Right hindlimb (tissue), 1 donor: ENCODE data around the gene CARD9.
A peak's percentile ranks its signal among the peaks of the same experiment; 100 is the strongest.

Experiments used
- DNase-seq: peaks from one replicate; pipeline ENCODE4 v3.0.0-alpha.2; 2018

CARD9 gene

DNA sequence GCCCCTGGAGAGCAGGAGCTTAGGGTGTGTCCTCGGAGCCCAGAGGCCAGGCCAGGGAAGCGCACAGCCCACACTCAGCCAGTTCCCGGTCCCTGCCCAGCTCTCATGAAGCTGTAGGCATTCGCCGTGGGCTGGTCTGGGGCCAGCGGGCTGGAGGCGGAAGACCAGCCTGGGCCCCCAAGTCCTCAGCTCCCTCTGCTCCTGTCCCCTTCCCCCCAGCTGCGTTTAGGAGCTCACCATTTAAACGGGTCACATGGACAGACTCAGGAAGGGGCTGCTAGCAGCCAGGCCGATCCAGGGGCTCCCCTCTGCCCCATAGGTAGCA is 27.4 kb downstream of the CARD9 start:
- no peak for DNase-seq

DNA sequence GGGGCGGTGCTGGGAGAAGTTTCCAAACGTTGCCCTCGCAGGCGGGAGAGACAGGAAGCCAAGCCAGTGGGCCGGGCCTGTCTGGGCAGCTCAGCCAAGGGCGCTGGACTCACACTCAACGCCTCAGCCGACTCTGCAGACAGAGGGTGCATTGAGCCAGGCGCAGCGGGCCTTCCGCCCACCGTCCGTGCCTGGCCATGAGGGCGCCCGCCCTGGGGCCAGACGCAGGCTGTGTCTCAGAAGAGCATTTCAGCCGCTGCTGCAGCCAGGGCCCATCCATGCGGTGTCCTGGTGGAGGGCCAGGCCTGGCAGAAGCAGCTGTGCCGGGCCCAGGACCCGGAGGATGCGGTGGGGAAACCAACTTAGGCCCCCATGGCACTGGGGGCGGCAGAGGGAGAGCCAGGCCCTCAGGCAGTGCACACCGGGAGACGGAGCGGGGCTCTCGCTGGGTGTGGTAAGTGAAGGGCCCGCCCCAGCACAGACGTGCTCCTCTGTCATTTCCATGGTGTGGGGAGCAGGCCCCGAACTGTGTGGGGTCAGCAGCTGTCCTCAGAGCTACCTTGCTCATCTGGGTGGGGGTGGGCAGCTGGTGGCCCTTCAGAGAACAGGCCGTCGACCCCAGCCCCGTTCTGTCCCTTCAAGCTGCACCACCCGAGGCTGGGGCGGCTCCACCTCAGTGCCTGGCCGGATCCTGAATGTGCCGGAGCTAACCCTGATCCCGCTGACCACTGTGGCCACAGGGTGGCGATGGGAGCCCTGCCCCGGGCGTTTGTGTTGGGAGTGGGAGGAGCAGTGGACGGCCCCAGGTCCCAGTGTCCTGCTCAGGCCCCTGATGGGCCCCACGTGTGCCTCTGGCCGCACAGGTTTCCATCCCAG is 27.9 kb downstream of the CARD9 start:
- peak; percentile 76 for DNase-seq

- DNase-seq, result no peak
Measured at GRCh38 chr9:136344544-136345280, 28.8 kb downstream of the CARD9 start.

- no peak for DNase-seq
Measured at GRCh38 chr9:136343884-136344269, 29.6 kb downstream of the CARD9 start.

- DNase-seq, result no peak
Measured at GRCh38 chr9:136343121-136343883, 30.2 kb downstream of the CARD9 start.

GRCh38 chr9:136342181-136343120 is 31.0 kb downstream of the CARD9 start:
- DNase-seq, result peak; percentile 83

DNA sequence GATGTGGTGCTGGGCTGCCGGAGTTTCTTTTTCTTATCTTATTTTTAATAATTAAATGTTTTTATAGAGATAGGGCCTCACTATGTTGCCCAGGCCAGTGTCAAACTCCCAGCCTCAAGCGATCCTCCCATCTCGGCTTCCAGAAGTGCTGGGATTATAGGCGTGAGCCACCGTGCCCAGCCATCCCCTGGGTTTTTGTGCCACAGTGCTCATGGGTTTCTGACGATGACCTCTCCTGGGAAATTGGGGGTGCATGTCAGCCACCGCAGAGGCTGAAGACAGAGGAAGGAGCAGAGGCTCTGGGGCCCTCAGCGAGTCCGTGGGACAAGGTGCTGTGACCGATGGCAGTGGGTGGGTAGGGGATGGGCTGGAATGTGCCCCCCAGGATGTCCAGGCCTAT is 31.7 kb downstream of the CARD9 start:
- DNase-seq, result no peak

- no peak for DNase-seq
Measured at GRCh38 chr9:136341042-136341655, 32.3 kb downstream of the CARD9 start.

- DNase-seq, result no peak
Measured at GRCh38 chr9:136340356-136341041, 33.0 kb downstream of the CARD9 start.

- DNase-seq, result no peak
Measured at GRCh38 chr9:136339958-136340310, 33.5 kb downstream of the CARD9 start.

DNA sequence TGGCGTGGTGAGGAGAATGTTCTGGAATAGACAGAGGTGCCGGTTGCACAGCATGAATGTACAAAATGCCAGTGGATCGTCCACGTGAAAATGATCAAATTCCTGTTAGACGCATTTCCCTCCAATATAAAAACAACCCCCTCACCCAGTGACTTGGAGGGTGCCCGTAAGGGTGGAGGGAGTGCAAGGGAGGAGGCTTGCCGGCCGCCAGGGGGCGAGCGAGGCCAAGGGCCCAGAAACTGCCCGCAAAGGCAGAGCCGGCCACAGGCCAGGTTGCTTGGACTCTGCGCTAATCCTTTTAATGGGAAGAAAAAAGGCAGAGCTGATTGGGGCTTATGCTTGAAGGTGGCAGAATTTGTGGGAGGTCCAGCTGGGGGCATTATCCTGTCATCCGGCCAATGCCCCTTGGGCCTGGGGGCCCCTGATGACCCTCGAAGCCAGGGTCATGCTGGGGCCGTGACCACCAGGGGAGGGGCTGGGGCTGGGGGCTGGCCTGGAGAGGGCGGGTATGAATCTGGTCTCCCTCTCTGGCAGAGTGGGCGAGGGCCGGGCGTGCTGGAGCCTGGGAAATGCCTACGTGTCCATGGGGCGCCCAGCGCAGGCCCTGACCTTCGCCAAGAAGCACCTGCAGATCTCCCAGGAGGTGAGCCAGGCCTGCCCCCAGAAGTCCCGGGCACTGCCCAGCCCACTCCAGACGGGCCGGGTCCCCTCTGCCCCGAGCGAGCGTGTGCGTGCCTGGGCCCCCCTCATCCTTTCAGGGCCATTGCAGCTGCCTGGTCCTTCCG is 34.1 kb downstream of the CARD9 start:
- DNase-seq, result no peak

DNA sequence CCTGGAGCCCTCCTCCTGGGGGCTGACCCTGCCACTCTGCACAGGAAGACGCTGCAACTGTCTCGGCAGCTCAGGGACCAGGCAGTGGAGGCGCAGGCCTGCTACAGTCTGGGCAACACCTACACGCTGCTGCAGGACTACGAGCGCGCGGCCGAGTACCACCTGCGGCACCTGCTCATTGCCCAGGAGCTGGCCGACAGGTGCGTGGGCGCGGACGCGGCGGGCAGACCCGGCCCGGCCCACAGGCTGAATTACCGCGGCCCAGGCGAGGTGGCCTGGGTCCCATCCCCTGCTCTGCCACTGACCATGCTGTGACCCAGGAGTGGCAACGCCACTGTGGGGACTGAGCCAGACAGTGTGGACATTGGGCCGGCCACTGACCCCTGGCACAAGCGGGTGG is 35.0 kb downstream of the CARD9 start:
- DNase-seq, result no peak

DNA sequence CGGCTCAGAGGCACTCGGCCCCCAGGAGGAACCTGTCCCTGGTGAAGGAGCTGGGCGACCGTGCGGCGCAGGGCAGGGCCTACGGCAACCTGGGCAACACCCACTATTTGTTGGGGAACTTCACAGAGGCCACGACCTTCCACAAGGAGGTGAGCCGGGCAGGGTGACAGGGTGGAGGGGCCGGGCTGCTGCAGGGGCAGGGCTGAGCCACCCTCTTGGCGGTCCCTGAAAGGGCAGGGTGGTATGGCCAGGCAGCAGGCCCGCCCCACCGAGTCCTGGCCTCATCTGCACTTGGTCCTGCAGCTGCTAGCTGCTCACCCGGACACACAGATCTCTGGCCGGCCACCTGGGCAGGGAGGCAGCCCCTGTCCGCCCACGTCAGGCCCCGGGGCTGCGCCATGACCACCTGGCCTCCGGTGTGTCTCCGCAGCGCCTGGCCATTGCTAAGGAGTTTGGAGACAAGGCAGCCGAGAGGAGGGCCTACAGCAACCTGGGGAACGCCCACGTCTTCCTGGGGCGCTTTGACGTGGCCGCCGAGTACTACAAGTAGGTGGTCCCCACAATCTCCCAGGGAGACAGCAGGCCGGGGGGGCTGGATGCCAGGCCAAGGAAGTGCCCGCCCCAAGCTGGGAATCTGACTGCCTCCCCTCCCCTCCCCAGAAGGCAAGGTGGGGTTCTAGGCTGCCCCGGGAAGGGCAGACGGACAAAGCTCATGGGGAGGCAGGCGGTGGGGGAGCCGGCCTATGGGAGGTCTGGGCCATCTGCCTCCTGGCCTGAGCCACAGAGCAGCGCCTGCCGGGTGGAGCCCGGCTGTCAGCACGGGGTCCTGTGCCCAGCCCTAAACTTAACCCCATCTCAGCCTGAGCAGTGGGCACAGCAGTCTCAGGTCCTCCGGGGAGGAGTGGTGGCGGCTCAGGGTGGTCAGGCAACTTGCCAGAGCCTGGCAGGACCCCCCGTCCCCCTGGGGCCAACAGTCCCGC is 35.8 kb downstream of the CARD9 start:
- DNase-seq, result no peak

GRCh38 chr9:136336881-136337280 is 36.6 kb downstream of the CARD9 start:
- DNase-seq, result no peak

DNA sequence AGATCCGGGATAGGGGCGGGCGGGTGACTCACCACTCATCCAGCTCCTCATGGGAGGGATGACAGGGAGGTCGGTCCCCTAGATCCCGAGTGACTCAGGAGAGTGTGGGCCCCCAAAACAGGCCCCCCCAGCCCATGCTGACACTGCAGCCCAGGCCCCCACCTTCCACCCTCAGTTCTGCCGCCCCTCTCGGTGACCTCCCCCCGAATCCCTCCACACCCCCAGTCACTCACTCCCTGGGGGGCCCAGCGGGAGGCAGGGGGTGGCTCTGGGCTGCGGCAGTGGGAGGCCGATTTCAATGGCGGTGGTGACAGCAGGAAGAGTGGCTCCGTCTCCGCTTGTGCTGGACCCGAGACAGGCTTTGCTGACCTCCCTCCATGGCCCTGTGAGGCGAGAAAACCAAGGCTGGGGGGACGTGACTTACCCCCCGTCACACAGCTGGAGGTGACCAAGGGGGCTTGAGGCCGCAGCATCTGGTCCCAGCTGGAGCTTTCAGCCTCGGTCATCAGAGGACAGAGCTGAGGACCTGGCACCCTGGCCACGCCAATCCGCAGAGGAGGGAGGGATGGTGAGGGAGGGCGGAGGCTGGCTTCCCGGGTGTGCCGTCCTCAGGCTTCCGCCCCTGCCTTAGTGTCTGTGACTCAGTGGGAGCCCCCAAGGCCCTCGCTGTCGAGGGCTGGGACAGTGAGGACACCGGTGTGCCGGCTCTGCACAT is 37.2 kb downstream of the CARD9 start:
- DNase-seq, result no peak

DNA sequence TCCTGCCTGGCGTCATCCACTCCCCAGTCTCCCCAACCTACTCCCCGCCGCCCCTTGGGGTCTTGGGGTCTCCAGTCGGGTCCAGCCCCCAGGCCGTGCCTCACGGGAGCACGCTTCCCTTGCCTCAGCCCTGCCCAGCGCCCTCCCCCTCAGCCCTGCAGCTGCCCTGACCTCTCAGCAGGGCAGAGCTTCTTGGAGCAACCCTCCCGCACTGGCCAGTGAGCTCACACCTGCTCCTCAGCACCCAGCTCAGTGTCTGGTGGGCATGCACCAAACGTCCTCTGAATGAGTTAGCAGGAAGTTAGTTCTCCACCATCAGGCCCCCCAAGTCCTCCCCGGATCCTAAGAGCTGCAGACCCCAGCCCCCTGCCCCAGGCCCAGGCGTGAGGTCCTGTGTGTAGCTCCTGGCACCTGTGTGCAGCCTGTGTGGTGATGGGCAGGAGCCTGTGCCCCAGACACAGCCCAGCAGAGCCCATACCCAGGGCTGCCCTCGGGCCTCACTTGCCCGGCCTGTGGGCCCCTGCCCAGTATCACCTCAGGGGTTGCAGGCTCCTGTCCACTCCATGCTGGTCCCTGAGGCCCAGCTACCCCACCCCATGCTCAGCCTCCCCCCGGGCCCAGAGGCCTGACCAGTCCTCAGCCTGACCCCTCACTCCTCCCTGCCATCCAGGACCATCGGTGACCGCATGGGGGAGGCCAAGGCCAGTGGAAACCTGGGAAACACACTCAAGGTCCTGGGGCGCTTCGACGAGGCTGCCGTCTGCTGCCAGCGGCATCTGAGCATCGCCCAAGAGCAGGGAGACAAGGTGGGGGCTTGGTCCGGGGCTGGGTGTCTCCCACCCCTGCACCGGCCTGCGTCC is 37.9 kb downstream of the CARD9 start:
- DNase-seq, result no peak

- no peak for DNase-seq
Measured at GRCh38 chr9:136334541-136334940, 38.9 kb downstream of the CARD9 start.

- no peak for DNase-seq
Measured at GRCh38 chr9:136333486-136333885, 40.0 kb downstream of the CARD9 start.
